Measurements from ENCODE around the gene HDAC7.

GRCh38 chr12:47752121-47752520, 67.6 kb downstream of the HDAC7 start:
- TF ChIP-seq POLR2A (IDR thresholded peaks at IDR 0.05; ENCODE audit: low read depth, low read length): no peak
- no peak for TF ChIP-seq POLR2AphosphoS5 (IDR thresholded peaks at IDR 0.05; ENCODE audit: low read depth, low read length)
- no peak for TF ChIP-seq TAF1 (IDR thresholded peaks at IDR 0.05; ENCODE audit: low read depth, low read length)
- TF ChIP-seq PAX5 (IDR thresholded peaks at IDR 0.05; ENCODE audit: insufficient read depth, low read length, severe bottlenecking): no peak
- no peak for TF ChIP-seq POU2F2 (IDR thresholded peaks at IDR 0.05; ENCODE audit: low read depth, low read length)
